Measurements from ENCODE around the gene RAB5IF.
"Not testable (repeated sequence)": the region's sequence is repeated elsewhere in the genome, so short reads cannot be mapped to it uniquely, and the experiment has no call there.

Gene RAB5IF

GRCh38 chr20:36591854-36592641 lies 13.5 kb upstream of the RAB5IF start:
- no peaks in the 10 kb centered on the region for H3K4me1 ChIP-seq (ENCODE audit: control insufficient read depth, insufficient read depth, low read length)
- no peak overlapping the region for H3K9ac ChIP-seq (ENCODE audit: low read depth, low read length)
- no peaks in the 10 kb centered on the region for H3K9me3 ChIP-seq (replicated peaks; ENCODE audit: low read length)
- H3K4me2 ChIP-seq (ENCODE audit: low read length) = no peak overlapping the region
- no peaks in the 10 kb centered on the region for H3K27me3 ChIP-seq (ENCODE audit: control insufficient read depth, insufficient read depth, low read length)
- H3K36me3 ChIP-seq (ENCODE audit: insufficient read depth, low read length) = no peaks in the 10 kb centered on the region
- no peak overlapping the region for H3K4me3 ChIP-seq (ENCODE audit: low read length)

- H3K4me3 ChIP-seq (ENCODE audit: low read length) = no peak overlapping the region
- no peaks in the 10 kb centered on the region for H3K27me3 ChIP-seq (ENCODE audit: control insufficient read depth, insufficient read depth, low read length)
- H3K4me1 ChIP-seq (ENCODE audit: control insufficient read depth, insufficient read depth, low read length) = no peaks in the 10 kb centered on the region
- no peaks in the 10 kb centered on the region for H3K9me3 ChIP-seq (replicated peaks; ENCODE audit: low read length)
- H3K9ac ChIP-seq (ENCODE audit: low read depth, low read length) = no peak overlapping the region
- H3K4me2 ChIP-seq (ENCODE audit: low read length) = no peak overlapping the region
- H3K36me3 ChIP-seq (ENCODE audit: insufficient read depth, low read length) = no peaks in the 10 kb centered on the region
These were observed 12.1 kb upstream of the RAB5IF start for GRCh38 chr20:36593347-36593929.

GRCh38 chr20:36599912-36600345 lies 5.7 kb upstream of the RAB5IF start:
- H3K27me3 ChIP-seq (ENCODE audit: control insufficient read depth, insufficient read depth, low read length) = no peaks in the 10 kb centered on the region
- H3K9me3 ChIP-seq (replicated peaks; ENCODE audit: low read length) = no peaks in the 10 kb centered on the region
- H3K4me2 ChIP-seq (ENCODE audit: low read length) = no peak overlapping the region
- no peak overlapping the region for H3K4me3 ChIP-seq (ENCODE audit: low read length)
- peaks cover 2% of the 10 kb centered on the region for H3K4me1 ChIP-seq (ENCODE audit: control insufficient read depth, insufficient read depth, low read length)
- no peaks in the 10 kb centered on the region for H3K36me3 ChIP-seq (ENCODE audit: insufficient read depth, low read length)
- no peak overlapping the region for H3K9ac ChIP-seq (ENCODE audit: low read depth, low read length)

- H3K9ac ChIP-seq (ENCODE audit: low read depth, low read length) = no peak overlapping the region
- H3K9me3 ChIP-seq (replicated peaks; ENCODE audit: low read length) = no peaks in the 10 kb centered on the region
- H3K4me1 ChIP-seq (ENCODE audit: control insufficient read depth, insufficient read depth, low read length) = peaks cover 6% of the 10 kb centered on the region
These were observed 4.0 kb upstream of the RAB5IF start for GRCh38 chr20:36601540-36601939.

GRCh38 chr20:36604952-36605398 lies 604 bp upstream of the RAB5IF start:
- peaks cover 17% of the 10 kb centered on the region for H3K4me1 ChIP-seq (ENCODE audit: control insufficient read depth, insufficient read depth, low read length)
- no peaks in the 10 kb centered on the region for H3K27me3 ChIP-seq (ENCODE audit: control insufficient read depth, insufficient read depth, low read length)
- peak overlapping the region; percentile 78 for H3K9ac ChIP-seq (ENCODE audit: low read depth, low read length)
- peak overlapping the region; percentile 64 for H3K4me3 ChIP-seq (ENCODE audit: low read length)
- H3K36me3 ChIP-seq (ENCODE audit: insufficient read depth, low read length) = peaks cover 19% of the 10 kb centered on the region
- peak overlapping the region; percentile 89 for H3K4me2 ChIP-seq (ENCODE audit: low read length)
- H3K9me3 ChIP-seq (replicated peaks; ENCODE audit: low read length) = no peaks in the 10 kb centered on the region

More at GRCh38 chr20:36601540-36601939, 4.0 kb upstream of the RAB5IF start:
- H3K4me3 ChIP-seq (ENCODE audit: low read length) = no peak overlapping the region
- no peaks in the 10 kb centered on the region for H3K27me3 ChIP-seq (ENCODE audit: control insufficient read depth, insufficient read depth, low read length)
- no peaks in the 10 kb centered on the region for H3K36me3 ChIP-seq (ENCODE audit: insufficient read depth, low read length)
- H3K4me2 ChIP-seq (ENCODE audit: low read length) = no peak overlapping the region

- H3K4me1 ChIP-seq (ENCODE audit: control insufficient read depth, insufficient read depth, low read length) = peaks cover 17% of the 10 kb centered on the region
- H3K36me3 ChIP-seq (ENCODE audit: insufficient read depth, low read length) = peaks cover 29% of the 10 kb centered on the region
- H3K9me3 ChIP-seq (replicated peaks; ENCODE audit: low read length) = no peaks in the 10 kb centered on the region
- H3K4me2 ChIP-seq (ENCODE audit: low read length) = peak overlapping the region; percentile 92
- H3K9ac ChIP-seq (ENCODE audit: low read depth, low read length) = peak overlapping the region; percentile 94
- peak overlapping the region; percentile 92 for H3K4me3 ChIP-seq (ENCODE audit: low read length)
- H3K27me3 ChIP-seq (ENCODE audit: control insufficient read depth, insufficient read depth, low read length) = no peaks in the 10 kb centered on the region
These were observed 833 bp downstream of the RAB5IF start for GRCh38 chr20:36606158-36607066.

GRCh38 chr20:36607586-36608387 lies 2.2 kb downstream of the RAB5IF start:
- peak overlapping the region; percentile 92 for H3K4me3 ChIP-seq (ENCODE audit: low read length)

GRCh38 chr20:36608388-36608728 lies 2.8 kb downstream of the RAB5IF start:
- Histone ChIP-seq H3K36me3 (ENCODE audit: insufficient read depth, low read length) (peaks cover 47% of the 10 kb centered on the region), H3K4me1 (ENCODE audit: control insufficient read depth, insufficient read depth, low read length) (peaks cover 17% of the 10 kb centered on the region)
- not testable (repeated sequence) for H3K9me3 ChIP-seq (replicated peaks; ENCODE audit: low read length); H3K27me3 ChIP-seq (ENCODE audit: control insufficient read depth, insufficient read depth, low read length); H3K4me2 ChIP-seq (ENCODE audit: low read length); H3K4me3 ChIP-seq (ENCODE audit: low read length); H3K9ac ChIP-seq (ENCODE audit: low read depth, low read length)

More at GRCh38 chr20:36607586-36608387, 2.2 kb downstream of the RAB5IF start:
- H3K4me2 ChIP-seq (ENCODE audit: low read length) = peak overlapping the region; percentile 92
- H3K4me1 ChIP-seq (ENCODE audit: control insufficient read depth, insufficient read depth, low read length) = peaks cover 17% of the 10 kb centered on the region
- peak overlapping the region; percentile 94 for H3K9ac ChIP-seq (ENCODE audit: low read depth, low read length)
- no peaks in the 10 kb centered on the region for H3K9me3 ChIP-seq (replicated peaks; ENCODE audit: low read length)
- H3K27me3 ChIP-seq (ENCODE audit: control insufficient read depth, insufficient read depth, low read length) = no peaks in the 10 kb centered on the region
- H3K36me3 ChIP-seq (ENCODE audit: insufficient read depth, low read length) = peaks cover 42% of the 10 kb centered on the region

GRCh38 chr20:36611625-36612024 lies 6.0 kb downstream of the RAB5IF start:
- Histone ChIP-seq H3K36me3 (ENCODE audit: insufficient read depth, low read length) (peaks cover 62% of the 10 kb centered on the region), H3K27me3 (ENCODE audit: control insufficient read depth, insufficient read depth, low read length) (no peaks in the 10 kb centered on the region), H3K4me2 (ENCODE audit: low read length) (no peak overlapping the region), H3K9me3 (replicated peaks; ENCODE audit: low read length) (no peaks in the 10 kb centered on the region), H3K9ac (ENCODE audit: low read depth, low read length) (no peak overlapping the region), H3K4me3 (ENCODE audit: low read length) (no peak overlapping the region), H3K4me1 (ENCODE audit: control insufficient read depth, insufficient read depth, low read length) (peaks cover 11% of the 10 kb centered on the region)

GRCh38 chr20:36613974-36614373 lies 8.4 kb downstream of the RAB5IF start:
- no peaks in the 10 kb centered on the region for H3K9me3 ChIP-seq (replicated peaks; ENCODE audit: low read length)
- H3K36me3 ChIP-seq (ENCODE audit: insufficient read depth, low read length) = peaks cover 48% of the 10 kb centered on the region
- H3K4me1 ChIP-seq (ENCODE audit: control insufficient read depth, insufficient read depth, low read length) = no peaks in the 10 kb centered on the region
- no peak overlapping the region for H3K4me2 ChIP-seq (ENCODE audit: low read length)
- no peak overlapping the region for H3K4me3 ChIP-seq (ENCODE audit: low read length)
- no peak overlapping the region for H3K9ac ChIP-seq (ENCODE audit: low read depth, low read length)
- no peaks in the 10 kb centered on the region for H3K27me3 ChIP-seq (ENCODE audit: control insufficient read depth, insufficient read depth, low read length)
